ENCODE data around the gene NKD2. TPM values are rescaled to one million over a fixed set of nuclear protein-coding genes. Genes with fewer than 3 reads are reported as not detected.

Gene NKD2
- total and polyA plus RNA-seq, 10 donors = 1.4 to 52.3 (median 14.9) TPM

DNA sequence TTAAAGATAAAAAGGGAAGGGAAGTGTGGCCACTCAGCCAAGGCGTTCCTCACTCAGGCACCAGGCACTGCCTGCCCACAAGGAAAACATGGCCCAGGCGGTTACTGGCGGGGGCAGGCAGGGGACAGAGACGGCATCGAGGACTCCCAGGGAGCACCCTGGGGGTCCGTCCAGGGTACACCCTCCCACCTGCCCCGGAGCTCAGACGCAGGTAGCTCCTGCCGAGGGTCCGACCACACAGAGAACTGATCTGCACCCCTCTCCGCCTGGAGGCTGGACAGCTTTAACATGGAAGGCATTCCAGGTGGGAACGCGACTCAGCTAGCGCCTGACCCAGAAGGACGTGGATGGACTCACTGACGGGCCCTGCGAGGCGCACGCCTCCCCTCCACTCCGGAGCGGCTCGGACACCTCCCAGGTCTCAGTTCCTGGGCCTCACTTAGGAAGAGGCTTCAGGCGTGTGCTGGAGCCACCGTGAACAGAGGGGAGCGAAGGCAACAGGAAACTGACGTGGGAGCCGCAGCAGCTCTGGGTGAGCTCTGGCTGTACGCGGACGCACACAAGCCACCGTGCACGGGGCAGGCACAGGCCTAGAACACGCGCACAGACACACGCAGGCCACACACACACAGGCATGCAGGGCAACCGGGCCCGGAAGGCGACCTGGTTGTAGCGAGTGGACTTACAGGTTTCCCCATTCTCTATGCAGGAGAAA lies 47.5 kb downstream of the NKD2 start:
- intact Hi-C loops (cut with DNase I; ENCODE audit: low total_unique reads) = no loop called here
- Histone ChIP-seq H3K9me3 (no peaks in the 10 kb centered on the region), H3K4me1 (no peaks in the 10 kb centered on the region), H3K36me3 (peaks cover 0 to 99% (median 87%) of the 10 kb centered on the region in 6 donors), H3K27me3 (replicated peaks in 1 of 7) (no peaks in the 10 kb centered on the region), H3K4me3 (no peak overlapping the region), H3K27ac (no peak overlapping the region)
- TF ChIP-seq, protein P1, sequence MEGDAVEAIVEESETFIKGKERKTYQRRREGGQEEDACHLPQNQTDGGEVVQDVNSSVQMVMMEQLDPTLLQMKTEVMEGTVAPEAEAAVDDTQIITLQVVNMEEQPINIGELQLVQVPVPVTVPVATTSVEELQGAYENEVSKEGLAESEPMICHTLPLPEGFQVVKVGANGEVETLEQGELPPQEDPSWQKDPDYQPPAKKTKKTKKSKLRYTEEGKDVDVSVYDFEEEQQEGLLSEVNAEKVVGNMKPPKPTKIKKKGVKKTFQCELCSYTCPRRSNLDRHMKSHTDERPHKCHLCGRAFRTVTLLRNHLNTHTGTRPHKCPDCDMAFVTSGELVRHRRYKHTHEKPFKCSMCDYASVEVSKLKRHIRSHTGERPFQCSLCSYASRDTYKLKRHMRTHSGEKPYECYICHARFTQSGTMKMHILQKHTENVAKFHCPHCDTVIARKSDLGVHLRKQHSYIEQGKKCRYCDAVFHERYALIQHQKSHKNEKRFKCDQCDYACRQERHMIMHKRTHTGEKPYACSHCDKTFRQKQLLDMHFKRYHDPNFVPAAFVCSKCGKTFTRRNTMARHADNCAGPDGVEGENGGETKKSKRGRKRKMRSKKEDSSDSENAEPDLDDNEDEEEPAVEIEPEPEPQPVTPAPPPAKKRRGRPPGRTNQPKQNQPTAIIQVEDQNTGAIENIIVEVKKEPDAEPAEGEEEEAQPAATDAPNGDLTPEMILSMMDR (IDR thresholded peaks at IDR 0.05 in 8 of 11, conservative IDR thresholded peaks at IDR 0.05 in 3 of 11) = no peak
- TF ChIP-seq POLR2A (IDR thresholded peaks at IDR 0.05) (no peak), POLR2AphosphoS5 (IDR thresholded peaks at IDR 0.05) (no peak)
- DNase-seq = no peak
- WGBS, 5 donors = 89 to 94% (median 90%) methylated on average over 34 to 39 of the region's 39 CpGs

DNA sequence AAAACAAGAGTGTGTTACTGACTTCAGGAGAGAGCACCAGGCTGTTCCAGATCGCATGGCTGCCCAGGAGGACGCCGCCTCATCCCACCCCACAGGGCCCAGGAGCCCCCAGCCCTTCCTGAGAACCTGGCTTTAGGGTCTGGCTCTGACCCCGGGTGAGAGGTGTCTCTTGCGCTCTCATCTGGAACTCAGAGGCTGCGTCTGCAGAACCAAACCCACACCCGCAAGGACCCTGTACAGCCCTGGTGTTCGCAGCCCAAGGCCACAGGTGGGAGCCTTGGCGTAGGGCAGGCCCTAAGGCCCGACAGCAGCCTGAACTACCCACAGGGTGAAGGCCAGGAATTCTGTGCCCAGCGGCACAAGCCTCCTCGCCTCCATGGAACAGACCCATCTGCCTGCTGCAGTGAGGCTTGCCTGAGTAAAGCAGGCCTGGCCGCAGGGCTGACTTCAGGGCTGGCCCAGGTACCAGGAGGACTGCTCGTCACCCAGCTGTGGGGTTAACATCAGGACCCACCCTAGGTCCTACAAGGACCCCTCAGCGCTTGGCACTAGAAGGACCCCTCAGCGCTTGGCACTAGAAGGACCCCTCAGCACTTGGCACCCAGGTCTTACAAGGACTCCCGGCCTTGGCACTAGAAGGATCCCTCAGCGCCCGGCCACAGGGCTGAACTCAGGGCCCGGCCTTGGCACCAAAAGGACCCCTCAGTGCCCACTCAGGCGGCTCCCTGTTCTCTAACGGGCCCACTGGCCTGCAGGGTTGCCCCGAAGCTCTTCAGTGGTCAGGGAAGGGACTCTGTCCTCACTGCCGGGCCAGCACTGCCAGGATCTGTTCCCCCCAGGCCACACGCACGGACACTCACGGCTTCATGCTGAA lies 48.2 kb downstream of the NKD2 start:
- no peak overlapping the region for H3K4me3 ChIP-seq
- intact Hi-C loops (cut with DNase I; ENCODE audit: low total_unique reads) = no loop called here
- no peak for TF ChIP-seq POLR2A (IDR thresholded peaks at IDR 0.05)
- no peak for TF ChIP-seq POLR2AphosphoS5 (IDR thresholded peaks at IDR 0.05)
- TF ChIP-seq, protein P1 (IDR thresholded peaks at IDR 0.05 in 8 of 11, conservative IDR thresholded peaks at IDR 0.05 in 3 of 11) = no peak
- H3K27me3 ChIP-seq (replicated peaks in 1 of 7) = no peaks in the 10 kb centered on the region
- H3K36me3 ChIP-seq = peaks cover 0 to 97% (median 82%) of the 10 kb centered on the region in 6 donors
- H3K27ac ChIP-seq = no peak overlapping the region
- no peaks in the 10 kb centered on the region for H3K9me3 ChIP-seq
- DNase-seq = no peak
- H3K4me1 ChIP-seq = no peaks in the 10 kb centered on the region
- 87 to 95% (median 92%) methylated on average over 18 to 27 of the region's 27 CpGs for WGBS, 5 donors

DNA sequence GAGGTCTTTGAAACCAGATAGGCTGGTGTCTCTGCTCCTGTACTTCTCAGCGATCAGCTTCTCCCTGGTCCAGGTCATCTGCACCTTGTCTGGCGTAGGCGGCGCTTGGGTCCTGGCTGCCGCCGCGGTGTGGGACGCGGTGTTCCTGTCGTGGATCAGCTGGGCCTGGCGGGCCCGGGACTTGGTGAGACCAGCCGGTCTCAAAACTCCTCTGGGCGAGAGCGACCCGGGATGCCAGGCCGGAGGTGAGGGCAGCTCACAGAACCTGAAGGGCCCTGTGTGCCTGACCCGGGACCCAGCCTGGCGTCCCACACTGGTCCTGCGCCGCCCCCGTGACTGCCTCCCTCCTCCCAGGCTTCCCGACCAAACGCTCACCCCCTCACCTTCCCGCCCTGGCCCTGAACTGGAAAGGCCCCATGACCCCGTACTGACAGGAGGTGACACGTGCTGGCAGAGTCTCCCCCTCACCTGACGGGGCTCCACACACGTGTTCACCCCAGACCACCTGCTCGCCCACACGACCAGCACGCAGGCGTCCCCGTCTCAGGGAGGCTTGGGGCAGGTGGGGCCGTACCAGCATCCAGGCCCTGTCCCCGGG lies 49.0 kb downstream of the NKD2 start:
- TF ChIP-seq, protein P1 (IDR thresholded peaks at IDR 0.05 in 8 of 11, conservative IDR thresholded peaks at IDR 0.05 in 3 of 11) = no peak
- TF ChIP-seq POLR2AphosphoS5 (IDR thresholded peaks at IDR 0.05) (peak in 1 of 3 donors; percentile 47), POLR2A (IDR thresholded peaks at IDR 0.05) (no peak)
- Histone ChIP-seq H3K9me3 (no peaks in the 10 kb centered on the region), H3K27ac (no peak overlapping the region), H3K27me3 (replicated peaks in 1 of 7) (no peaks in the 10 kb centered on the region), H3K4me1 (no peaks in the 10 kb centered on the region), H3K36me3 (peaks cover 0 to 97% (median 82%) of the 10 kb centered on the region in 6 donors), H3K4me3 (no peak overlapping the region)
- no peak for DNase-seq
- WGBS, 5 donors = 73 to 92% (median 84%) methylated on average over 11 to 36 of the region's 36 CpGs
- intact Hi-C loops (cut with DNase I; ENCODE audit: low total_unique reads) = no loop called here
